ENCODE data around the gene RNASE11.

RNASE11 gene

GRCh38 chr14:20612403-20612802, 24.6 kb upstream of the RNASE11 start:
- H3K27ac ChIP-seq (ENCODE audit: extremely low read depth, low read depth, low read length) = no peak overlapping the region
- CTCF ChIA-PET = interaction anchor here (1.0 to 2.6 kb wide), 6 partner anchors 19 to 198 kb away, joined by 3 to 22 read pairs (median 6); no protein-coding TSS in a partner anchor
- H3K4me3 ChIP-seq (ENCODE audit: low read depth, low read length) = no peak overlapping the region
- H3K36me3 ChIP-seq (ENCODE audit: control insufficient read depth in 2 of 2, insufficient read depth in 1 of 2, low read length in 2 of 2) = no peaks in the 10 kb centered on the region
- H3K4me1 ChIP-seq (ENCODE audit: control insufficient read depth, insufficient read depth, low read length) = peaks cover 13% of the 10 kb centered on the region
- POLR2A ChIA-PET = interaction anchor here (0.7 to 2.5 kb wide), 5 partner anchors 19 to 151 kb away, joined by 3 to 16 read pairs (median 4); partner anchors contain the start of genes PIP4P1 and PNP
- no peaks in the 10 kb centered on the region for H3K9me3 ChIP-seq (ENCODE audit: control insufficient read depth, insufficient read depth, low read depth, low read length)
- TF ChIP-seq KLF1 (tag by site-specific recombination; IDR thresholded peaks at IDR 0.05) (no peak), SP7 (tag by site-specific recombination; IDR thresholded peaks at IDR 0.05) (no peak), ZEB2 (tag by site-specific recombination; IDR thresholded peaks at IDR 0.05) (no peak), PRDM10 (tag by site-specific recombination; IDR thresholded peaks at IDR 0.05) (no peak), ZNF23 (tag by site-specific recombination; IDR thresholded peaks at IDR 0.05; ENCODE audit: borderline replicate concordance) (no peak), PRDM1 (tag by site-specific recombination; IDR thresholded peaks at IDR 0.05) (no peak), ZBTB20 (tag by site-specific recombination; IDR thresholded peaks at IDR 0.05) (no peak), EGR2 (tag by site-specific recombination; IDR thresholded peaks at IDR 0.05; ENCODE audit: low read depth) (no peak)
- TF ChIP-seq, protein P1, sequence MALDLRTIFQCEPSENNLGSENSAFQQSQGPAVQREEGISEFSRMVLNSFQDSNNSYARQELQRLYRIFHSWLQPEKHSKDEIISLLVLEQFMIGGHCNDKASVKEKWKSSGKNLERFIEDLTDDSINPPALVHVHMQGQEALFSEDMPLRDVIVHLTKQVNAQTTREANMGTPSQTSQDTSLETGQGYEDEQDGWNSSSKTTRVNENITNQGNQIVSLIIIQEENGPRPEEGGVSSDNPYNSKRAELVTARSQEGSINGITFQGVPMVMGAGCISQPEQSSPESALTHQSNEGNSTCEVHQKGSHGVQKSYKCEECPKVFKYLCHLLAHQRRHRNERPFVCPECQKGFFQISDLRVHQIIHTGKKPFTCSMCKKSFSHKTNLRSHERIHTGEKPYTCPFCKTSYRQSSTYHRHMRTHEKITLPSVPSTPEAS (tag by site-specific recombination; IDR thresholded peaks at IDR 0.05) = no peak
- TF ChIP-seq, protein P2, sequence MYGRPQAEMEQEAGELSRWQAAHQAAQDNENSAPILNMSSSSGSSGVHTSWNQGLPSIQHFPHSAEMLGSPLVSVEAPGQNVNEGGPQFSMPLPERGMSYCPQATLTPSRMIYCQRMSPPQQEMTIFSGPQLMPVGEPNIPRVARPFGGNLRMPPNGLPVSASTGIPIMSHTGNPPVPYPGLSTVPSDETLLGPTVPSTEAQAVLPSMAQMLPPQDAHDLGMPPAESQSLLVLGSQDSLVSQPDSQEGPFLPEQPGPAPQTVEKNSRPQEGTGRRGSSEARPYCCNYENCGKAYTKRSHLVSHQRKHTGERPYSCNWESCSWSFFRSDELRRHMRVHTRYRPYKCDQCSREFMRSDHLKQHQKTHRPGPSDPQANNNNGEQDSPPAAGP (tag by site-specific recombination; IDR thresholded peaks at IDR 0.05) = no peak
- TF ChIP-seq, protein P3, sequence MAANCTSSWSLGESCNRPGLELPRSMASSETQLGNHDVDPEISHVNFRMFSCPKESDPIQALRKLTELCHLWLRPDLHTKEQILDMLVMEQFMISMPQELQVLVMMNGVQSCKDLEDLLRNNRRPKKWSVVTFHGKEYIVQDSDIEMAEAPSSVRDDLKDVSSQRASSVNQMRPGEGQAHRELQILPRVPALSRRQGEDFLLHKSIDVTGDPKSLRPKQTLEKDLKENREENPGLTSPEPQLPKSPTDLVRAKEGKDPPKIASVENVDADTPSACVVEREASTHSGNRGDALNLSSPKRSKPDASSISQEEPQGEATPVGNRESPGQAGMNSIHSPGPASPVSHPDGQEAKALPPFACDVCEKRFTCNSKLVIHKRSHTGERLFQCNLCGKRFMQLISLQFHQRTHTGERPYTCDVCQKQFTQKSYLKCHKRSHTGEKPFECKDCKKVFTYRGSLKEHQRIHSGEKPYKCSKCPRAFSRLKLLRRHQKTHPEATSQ (tag by site-specific recombination; IDR thresholded peaks at IDR 0.05) = no peak

- ChIA-PET POLR2A (no interaction called here), CTCF (interaction anchor here (1.6 kb wide), 1 partner anchor 20 kb away, joined by 5 read pairs; no protein-coding TSS in a partner anchor)
- Histone ChIP-seq H3K27ac (ENCODE audit: extremely low read depth, low read depth, low read length) (no peak overlapping the region), H3K4me3 (ENCODE audit: low read depth, low read length) (no peak overlapping the region), H3K4me1 (ENCODE audit: control insufficient read depth, insufficient read depth, low read length) (peaks cover 13% of the 10 kb centered on the region), H3K36me3 (ENCODE audit: control insufficient read depth in 2 of 2, insufficient read depth in 1 of 2, low read length in 2 of 2) (no peaks in the 10 kb centered on the region), H3K9me3 (ENCODE audit: control insufficient read depth, insufficient read depth, low read depth, low read length) (no peaks in the 10 kb centered on the region)
- peak; percentile 93 for TF ChIP-seq ZNF600 (tag by site-specific recombination; IDR thresholded peaks at IDR 0.05)
- TF ChIP-seq TRIM28 (IDR thresholded peaks at IDR 0.05; ENCODE audit: borderline replicate concordance, low read length) = no peak
Measured at GRCh38 chr14:20611277-20611676, 23.5 kb upstream of the RNASE11 start.

Data from HEK293 (cell line).